HG02678 (cell line): Measurements from ENCODE around the gene TPPP3.

Experiments used
- ATAC-seq: cut with Tn5 transposase; IDR thresholded peaks from one replicate; pipeline ENCODE4 v1.9.1; 2021; ENCODE audit warnings: mild to moderate bottlenecking, moderate library complexity; ENCODE audit not compliant: unreplicated experiment

The TPPP3 gene

DNA sequence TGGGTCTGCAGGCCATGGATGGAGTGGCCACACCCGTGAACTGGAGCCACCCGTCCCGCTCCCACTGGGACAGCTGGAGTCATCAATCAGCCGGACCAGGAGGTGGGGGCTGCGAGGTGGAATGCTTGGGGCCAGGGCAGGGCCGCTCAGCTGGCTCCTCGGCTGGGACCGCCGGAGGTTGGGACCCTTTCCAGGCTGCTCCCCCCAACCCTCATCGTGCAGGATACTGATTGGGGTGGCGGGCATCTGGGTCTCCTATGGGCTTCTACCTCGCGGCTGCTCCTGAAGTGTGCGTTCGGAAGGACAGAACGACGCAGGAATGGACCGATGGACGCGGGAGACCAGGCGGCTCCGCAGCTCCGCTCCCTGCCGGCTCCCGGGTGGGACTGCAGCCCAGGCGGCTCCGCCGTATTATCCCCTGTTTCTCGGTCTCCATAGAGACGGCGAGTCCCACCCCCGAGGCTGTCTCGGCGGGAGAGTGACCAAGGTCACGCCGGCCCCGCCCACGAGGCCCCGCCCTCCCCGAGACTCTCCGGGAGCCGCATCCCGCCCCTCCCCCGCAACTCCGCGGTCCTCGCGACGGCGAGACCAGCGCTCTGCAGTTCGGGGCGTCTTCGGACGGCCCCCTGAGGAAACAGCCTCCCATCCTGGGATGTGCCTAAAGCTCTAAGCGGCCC is at the start of gene TPPP3:
TSS of gene TPPP3 (minus strand) at position 388 of the 677 bp plus-strand sequence. CDS start 2,387 bp downstream, outside the sequence.
- no peak for ATAC-seq

DNA sequence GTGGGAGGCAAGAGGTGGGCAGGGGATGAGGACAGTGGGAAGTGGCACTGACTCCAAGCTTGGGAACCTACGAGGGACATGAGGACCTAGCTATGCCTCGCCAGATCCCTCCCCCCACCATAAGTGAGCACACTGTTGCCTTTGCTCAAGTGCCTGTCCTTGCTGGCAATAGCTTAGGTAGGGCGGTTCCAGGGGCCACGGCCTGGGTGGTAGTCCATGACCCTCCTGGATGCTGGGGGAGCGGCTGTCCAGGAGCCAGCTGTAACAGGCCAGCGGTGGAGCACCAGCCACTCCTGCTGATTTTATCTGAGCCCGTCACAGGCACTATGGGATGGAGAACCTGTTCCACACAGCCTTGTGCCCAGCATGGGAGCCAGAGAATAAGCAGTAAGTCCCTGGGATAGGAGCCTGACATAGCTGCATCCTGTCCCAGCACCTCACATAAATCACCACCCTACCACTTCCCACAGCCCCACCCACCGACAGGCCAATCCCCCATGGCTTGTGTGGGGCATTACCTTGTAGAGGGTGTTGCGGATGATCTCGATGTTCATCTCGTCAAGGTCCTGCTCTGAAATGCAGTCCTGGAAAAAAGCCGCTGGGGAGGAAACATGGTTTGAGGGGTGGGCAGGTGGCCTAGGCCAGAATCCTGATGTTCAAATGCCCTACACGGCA is 49.4 kb upstream of the TPPP3 start:
- no peak for ATAC-seq

DNA sequence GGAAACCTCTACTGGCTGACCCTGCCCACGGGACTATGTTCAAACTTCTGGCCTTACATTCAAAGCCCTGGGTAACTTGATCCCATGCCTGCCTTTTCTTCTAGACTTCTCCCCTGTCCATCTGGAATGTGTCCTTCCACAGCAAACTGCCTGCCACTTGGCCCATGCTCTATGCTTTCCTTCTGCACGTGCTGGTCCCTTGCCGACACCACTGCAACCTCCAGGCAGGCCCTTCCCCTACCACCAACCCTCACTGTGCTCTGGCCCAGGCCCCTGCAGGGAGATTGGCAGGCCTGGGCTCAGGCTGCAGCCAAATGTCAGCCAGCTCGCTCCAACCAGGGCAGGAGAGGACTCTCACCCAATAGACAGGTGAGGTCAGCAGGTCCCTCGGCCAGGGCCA is 48.6 kb upstream of the TPPP3 start:
- no peak for ATAC-seq

DNA sequence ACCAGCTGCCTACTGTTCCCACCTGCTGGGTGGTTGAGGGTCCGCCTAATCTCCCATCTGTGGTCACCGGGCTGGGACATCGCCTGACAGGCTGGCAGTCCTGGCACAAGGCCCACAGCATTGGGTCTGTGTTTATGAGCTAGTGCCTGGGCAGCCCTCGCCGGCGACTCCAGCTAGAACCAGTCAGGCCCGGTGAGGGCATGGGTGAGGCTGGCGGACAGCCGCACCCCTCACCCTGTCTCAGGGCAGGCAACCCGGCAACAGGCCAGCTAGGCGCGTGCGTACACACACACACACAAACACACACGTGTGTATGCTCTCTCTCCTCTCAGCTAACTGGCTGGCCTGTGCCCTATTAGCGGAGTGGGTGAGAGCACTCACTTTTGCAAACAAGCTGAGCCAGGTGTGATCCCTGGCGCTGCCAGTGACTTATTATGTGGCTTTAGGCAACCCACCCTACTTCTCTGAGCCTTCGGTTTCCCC is 48.0 kb upstream of the TPPP3 start:
- no peak for ATAC-seq

DNA sequence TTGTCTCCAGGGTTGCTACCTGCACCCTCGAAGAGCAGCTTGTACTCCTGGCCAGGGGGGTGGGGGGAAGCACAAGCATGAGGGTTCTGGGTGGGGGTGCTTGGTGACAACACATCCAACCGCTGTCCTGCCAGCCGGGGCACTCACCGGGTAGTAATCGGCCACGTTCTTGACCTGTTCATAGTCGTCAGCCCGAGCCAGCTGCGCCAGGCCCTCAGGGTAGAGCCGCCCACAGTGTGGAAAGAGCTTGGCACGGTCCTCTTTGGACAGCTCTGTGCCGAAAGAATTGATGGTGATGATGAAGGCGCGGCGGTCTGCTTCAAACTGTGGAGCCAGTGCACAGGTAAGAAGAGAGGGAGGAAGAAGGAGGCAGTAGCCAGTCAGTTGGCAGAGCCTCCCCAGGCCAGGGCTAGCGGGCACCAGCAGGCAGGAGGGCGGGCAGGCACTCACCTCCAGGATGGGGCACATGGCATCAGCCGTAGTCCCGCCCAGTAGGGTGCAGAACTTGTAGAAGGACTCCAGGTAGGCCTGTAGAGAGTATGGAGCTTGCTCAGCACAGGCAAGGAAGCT is 45.6 kb upstream of the TPPP3 start:
- ATAC-seq: no peak

DNA sequence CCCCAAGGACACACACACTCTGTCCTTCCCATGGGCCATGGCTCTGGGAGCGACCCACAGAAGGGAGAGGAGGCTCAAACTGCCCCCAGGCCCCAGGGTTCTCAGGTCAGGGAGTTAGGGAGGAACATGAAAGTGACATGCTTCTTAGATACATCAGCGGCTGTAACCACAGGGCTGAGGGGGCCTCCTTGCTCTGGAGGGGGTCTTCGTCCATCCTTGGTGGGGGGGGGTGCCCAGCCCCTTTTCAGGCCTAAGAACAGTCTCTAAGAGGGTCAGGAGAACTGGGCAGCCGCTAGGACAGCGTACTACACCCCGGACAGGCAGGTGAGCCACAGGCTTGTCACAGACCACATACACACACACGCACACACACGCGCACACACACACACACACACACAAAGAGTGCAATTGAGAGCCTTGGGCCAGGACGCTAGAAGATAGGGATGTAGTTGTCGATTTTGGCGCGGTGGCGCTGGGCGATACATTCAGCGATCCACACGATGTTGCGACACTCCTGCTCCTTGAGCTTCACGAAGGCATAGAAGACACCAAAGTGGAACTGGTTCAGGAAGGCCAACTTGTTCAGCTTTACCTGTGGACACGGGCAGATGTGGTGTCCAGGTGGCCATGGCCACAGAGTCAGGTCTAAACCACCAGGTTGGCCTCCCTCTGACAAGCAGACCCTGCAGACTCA is 44.9 kb upstream of the TPPP3 start:
- ATAC-seq: no peak

DNA sequence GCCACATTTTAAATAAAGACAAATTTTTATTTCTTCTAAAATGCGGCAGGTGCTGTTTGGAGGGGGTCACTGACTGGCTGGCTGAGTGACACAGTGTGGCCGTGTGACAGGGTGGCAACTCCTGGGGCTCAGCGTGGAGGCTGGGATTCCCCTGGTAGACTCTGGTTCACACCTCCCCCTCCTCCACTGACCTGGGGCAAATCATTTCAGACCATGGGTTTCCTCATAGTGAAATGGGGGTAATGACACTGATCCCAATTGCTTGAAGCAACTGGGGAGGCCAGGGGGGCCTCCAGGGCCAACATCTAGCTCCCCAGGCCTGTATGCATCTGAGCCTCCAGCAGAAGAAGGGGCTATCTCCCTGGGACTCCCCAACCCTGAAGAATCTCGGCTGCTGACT is 44.2 kb upstream of the TPPP3 start:
- ATAC-seq: no peak

DNA sequence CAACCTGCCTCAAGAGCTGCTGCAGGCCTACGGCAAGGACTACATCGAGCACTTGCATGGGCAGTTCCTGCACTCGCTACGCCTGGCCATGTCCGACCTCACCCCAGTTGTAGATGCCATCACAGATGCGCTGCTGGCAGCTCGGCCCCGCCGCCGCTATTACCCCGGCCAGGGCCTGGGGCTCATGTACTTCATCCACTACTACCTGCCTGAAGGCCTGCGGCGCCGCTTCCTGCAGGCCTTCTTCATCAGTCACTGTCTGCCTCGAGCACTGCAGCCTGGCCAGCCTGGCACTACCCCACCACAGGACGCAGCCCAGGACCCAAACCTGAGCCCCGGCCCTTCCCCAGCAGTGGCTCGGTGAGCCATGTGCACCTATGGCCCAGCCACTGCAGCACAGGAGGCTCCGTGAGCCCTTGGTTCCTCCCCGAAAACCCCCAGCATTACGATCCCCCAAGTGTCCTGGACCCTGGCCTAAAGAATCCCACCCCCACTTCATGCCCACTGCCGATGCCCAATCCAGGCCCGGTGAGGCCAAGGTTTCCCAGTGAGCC is 43.4 kb upstream of the TPPP3 start:
- no peak for ATAC-seq

DNA sequence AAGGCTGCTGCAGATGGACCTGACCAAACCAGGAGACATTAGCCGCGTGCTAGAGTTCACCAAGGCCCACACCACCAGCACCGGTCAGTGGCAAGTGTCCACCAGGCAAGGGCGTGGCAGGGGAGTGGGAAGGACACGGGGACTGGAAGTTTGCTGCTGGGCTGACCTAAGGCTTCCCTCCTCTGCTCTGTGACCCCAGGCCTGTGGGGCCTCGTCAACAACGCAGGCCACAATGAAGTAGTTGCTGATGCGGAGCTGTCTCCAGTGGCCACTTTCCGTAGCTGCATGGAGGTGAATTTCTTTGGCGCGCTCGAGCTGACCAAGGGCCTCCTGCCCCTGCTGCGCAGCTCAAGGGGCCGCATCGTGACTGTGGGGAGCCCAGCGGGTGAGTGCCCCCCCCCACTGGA is 42.5 kb upstream of the TPPP3 start:
- no peak for ATAC-seq

DNA sequence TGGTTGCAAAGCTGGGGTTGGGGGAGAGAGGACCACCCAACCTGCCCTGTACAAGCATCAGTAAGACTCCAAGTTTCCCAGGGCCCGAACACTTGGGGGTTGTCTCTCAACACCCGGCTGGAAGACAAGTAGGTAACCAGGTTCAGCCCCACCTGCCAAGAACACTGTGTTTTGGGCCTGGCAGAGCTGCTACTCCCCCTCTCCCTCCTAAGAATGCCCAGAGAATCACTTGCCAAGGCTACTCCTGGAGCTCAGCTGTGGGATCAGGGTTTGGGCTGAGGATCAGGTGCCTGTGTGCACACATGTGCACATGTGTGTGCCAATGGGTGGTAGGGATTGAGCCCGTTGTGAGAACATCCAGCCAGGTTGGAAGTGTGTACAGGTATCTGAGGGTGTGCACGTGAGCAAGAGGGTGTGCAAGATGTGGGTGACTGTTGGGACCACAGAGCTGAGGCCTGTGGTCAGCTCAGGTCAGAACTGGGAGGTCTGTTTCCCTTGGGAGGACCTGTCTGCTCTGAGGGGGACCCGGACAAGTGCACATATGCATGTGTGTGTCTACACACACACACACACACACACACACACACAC is 39.9 kb upstream of the TPPP3 start:
- ATAC-seq: no peak

DNA sequence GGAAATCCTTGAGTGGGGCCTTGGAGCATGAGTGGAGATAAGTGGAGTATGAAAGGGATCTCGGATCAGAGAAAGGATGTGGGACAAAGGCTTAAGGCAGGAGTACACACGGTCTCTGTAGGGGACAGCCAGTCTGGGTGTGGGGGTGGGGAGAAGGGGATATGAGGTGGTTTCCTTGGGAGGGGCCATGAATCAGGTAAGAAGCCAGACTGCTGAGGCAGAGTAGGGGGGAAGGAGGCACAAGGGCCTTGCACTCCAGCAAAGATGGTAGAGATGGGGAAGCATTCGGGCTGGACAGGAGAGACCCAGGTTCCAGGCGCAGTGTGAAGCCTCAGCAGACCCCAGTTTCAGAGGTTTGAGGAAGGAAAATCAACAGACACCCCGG is 39.2 kb upstream of the TPPP3 start:
- ATAC-seq: no peak

DNA sequence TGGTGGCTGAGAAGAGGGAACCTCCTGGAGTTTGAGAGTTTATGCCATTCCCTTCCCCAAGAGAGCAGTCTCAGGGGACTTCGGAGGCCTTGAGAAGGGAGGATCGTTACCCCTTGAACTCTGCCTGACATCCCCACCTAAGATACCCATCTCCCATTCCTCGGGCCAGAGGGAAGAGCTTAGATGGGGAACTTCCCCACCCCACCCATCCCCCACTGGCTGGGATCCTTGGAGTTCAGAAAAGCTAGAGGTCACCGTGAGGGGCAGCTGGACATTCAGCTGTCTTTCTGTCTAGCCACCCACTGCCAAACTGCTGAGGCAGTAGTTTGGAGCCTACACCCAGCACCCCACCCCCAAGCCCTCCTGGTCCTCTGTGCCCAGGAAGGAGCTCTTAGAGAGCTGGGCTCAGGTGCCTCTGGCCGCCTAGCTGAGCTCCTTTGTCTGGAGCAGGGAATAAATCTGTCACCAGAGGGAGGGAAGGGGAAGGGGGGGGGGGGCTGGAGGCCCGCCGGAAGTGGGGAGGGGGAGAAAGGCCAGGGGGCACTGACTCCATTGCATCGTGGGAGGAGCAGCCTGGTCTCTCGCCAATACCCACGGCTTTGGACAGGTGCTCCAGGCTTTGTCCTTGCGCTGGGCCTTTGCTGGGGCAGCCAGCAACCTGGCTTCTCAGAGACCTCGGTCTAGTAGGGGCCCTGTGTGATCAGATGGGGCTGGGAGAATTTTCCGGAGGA is 38.6 kb upstream of the TPPP3 start:
- ATAC-seq: no peak

DNA sequence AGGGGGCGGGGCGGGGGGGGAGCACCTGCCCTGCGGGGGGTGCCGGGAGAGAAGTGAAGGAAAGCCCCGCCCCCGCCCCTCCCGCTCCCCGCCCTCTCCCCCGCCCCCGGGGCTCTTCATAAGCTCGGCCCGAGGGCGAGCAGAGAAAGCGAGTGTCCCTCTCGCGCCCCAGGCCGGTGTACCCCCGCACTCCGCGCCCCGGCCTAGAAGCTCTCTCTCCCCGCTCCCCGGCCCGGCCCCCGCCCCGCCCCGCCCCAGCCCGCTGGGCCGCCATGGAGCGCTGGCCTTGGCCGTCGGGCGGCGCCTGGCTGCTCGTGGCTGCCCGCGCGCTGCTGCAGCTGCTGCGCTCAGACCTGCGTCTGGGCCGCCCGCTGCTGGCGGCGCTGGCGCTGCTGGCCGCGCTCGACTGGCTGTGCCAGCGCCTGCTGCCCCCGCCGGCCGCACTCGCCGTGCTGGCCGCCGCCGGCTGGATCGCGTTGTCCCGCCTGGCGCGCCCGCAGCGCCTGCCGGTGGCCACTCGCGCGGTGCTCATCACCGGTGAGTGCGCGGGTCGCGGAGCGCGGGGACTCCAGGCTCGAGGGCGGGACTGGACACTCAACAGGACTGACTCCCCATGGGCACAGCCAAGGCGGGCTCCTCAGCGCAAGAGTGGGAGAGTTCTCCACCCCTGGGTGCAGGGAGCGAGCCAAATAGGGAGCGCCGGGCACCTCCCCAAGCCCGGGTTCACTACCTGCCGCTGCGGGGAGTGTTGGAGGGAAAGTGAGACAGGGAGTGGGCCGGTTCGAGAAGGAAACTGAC is 37.9 kb upstream of the TPPP3 start, which contains the start of gene HSD11B2:
TSS of gene HSD11B2 (plus strand) at position 145 of the 798 bp plus-strand sequence. CDS start at position 273, 128 bp downstream.
- no peak for ATAC-seq

DNA sequence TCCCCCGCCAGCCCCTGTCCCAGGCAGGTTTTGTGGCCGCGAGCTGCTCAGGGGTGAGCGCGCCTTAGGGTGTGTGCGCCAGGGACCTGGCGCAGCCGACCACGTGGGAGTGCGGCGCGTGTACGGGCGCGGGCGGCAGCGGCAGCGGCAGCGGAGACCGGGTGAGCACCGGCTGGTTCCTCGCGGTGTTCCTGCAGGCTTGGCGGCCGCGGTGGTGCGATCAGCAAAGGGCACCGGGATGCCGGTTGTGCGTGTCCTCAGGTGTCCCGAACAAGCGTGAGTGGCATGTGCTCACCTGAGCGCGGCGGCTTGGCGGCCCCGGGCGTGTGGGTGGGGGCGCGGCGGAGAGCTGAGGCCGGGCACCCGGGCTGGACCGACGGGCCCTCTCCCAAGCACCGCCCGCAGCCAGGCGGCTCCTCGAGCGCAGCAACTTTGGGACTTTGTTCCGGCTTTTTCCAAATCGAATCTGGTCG is 37.2 kb upstream of the TPPP3 start:
- ATAC-seq: no peak

DNA sequence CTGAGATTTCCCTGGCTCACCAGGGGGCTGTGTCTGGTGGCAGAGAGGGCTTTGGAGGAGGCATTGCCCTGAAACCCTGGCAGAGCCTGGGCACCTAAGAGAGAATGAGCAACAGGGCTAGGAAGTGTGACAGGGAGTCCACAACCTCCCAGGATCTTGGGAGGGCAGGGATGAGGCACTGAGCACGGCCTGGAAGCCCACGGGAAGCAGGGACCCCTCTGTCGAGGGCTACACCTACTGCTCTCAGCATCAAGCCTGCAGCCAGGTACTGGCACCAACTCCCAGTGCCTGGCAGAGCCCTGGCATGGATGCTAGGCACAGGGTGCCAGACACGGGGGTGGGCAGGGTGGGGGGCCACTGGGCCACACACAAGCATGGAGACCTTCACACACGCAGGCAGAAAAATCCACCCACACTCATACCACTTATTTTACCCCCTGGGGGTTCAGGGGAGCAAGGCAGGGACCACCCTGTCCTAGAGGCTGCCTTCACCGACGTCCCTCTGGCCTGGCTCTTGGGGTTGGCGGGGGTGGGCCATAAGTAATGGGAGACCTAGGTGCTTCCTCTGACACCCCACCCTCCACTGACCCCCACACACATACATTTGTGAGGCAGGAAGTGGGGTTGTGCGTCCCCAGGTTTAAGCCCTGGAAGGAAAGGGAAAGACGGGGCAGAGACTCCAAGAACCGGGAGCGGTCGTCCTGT is 36.7 kb upstream of the TPPP3 start:
- ATAC-seq: no peak

DNA sequence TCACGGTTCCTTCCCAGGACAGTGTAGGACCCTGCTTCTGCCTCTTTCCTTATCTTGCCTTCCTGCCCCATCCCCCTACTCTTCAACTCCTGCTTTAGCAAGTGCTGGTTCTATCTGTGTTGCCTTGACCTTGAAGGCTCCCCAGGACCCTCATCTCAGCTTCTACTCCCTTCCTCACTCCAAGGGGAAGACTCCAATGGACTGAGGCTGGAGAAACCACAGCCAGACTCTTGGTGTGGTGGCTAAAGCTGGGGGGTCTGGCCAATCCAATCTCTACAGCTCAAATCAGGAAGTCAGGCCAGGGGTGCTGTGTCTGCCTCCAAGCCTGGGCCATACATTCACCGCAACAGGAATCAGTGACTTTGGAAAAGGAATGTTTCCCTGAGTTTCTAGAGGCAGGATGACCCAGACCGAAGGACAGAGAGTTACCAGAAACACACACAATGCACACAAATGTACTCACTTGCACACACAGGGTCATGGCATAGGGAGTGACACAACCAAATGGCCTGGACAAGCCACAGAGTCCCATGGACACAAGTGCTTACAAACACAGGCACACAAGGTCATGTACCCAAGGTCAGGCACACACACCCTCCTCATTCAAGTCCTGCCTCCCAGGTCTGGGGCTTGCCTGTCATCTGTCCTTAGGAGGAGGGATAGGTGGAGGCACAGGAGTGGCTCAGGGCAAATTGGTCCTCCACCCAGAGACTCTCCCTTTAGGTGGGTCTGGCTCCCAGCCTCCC is 35.9 kb upstream of the TPPP3 start:
- no peak for ATAC-seq

DNA sequence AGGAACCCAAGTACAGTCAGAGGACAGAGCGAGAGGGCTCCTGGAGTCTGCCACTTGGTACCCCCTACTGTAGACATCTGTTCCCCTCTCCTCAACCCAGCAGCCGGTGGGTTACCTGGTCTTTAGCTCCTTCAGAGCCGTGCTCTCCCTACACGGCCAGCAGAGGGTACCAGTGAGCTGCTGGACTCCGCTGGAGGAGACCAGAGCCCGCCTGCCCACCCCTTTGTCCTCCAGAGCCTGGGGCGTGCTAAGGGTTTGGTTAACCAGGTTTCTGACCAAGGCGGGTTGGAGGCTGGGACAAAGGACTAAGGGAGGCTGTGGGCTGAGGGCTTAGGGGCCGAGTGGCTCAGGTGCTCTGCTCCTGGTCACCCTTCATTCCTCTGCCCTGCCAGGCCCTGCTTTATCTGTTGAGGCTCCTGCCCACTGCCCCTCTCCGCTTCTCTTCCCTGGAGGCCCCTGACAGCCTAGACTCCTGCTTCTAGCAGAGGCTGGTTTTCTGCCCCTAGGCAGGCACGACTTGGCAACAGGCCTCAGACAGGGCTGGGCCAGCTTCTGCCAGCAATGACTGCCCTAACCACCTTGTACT is 34.9 kb upstream of the TPPP3 start:
- no peak for ATAC-seq

DNA sequence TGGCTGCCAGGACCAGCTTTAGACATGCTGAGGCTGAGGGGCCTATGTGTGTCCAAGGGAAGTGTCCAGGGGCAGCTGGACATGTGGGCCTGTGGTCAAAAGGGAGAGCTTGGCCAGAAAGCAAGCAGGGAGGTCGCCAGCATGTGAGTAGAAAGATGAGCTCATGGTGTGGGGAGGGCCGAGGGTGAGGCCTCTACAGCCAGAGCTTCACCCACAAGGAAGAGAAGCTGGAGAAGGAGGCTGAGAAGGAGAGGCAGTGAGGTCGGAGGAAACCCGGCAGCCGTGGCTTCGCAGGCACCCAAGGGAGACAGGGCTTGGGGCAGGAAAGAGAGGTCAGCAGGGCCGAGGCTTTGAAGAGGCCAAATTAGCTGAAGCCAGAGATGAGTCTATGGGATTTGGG is 33.7 kb upstream of the TPPP3 start:
- ATAC-seq: no peak
